Retina (tissue), 1 donor: ENCODE results near the gene SCAF4.

ENCODE experiments used
- DNase-seq: peaks from one replicate; pipeline ENCODE4 v3.0.0-alpha.2; 2016

The SCAF4 gene

DNA sequence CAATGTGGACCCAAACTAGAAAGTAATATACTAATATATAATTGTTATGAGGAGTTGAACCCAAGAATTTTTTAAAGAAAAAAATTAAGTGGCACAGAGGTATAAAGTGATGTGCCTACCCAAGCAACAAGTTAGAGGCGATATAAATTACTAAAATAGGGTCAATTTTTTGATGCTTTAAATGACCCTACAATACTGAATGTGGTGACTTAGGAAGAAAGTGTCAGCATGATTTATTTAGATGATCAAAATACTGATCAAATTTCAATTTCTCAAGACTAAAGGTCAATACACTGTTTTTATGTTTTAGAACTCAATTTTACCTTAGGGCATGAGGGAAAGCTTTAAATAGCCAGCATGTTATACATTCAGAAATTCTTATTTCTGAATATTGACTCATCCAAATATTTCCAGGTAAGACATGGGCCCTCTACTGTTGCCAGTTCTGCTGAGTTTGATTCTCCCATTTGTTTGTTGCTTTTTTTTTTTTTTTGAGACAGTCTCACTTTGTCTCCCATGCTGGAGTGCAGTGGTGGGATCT, 20.1 kb downstream of the SCAF4 start:
- no peak for DNase-seq

DNA sequence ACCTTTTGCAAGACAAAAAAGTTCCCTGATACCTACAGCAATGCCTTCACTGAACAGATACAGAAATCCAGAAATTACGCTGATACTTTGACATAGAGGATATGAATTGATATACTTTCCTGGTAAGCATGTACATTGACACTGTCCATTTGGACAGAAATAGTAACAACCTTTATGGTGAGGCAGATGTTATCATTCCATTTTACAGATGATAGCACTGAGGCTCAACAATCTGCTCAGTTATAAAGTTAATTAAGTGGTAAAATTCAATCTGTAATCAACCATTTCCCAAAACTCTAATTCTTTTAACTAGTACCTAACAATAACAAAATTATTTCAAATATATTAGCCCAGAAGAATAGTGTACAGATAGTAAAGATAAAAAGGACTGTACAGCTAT, 20.6 kb downstream of the SCAF4 start:
- no peak for DNase-seq

DNA sequence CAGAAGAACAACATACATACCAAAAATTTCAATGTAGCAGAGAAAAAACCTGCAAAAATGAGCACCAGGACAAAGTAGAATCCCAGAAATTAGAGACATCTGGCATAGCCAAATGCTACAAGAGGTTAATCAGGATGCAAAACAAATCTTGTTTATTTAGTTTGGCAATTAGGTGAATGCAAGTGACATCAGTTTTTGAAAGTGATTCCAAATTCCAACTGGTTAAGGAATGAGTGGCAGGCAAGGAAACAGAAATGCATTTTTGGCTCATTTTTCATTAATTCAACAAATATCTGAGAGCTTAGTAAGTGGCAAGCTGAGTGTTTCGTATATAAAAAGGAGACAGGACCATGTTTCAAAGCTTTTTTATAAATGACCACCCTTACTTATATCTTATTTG, 21.3 kb downstream of the SCAF4 start:
- no peak for DNase-seq

DNA sequence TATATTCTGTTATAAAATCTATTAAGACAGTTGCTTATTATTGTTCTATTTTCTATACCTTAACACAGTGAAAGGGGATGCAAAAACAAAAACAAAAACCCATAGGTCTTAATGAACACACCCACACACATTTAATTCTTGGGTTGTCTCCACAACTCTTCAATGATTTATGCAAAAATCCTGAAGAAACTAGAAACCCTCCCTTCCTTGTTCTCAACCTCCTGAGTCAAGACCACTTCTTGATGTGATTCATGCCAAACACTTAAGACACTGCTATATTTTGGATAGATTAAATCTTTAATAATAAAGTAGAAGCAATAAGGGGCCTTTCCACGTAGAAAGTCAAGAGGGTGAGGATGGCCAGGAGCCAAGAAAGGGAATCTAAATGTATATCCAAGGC, 23.4 kb downstream of the SCAF4 start:
- DNase-seq = no peak

DNA sequence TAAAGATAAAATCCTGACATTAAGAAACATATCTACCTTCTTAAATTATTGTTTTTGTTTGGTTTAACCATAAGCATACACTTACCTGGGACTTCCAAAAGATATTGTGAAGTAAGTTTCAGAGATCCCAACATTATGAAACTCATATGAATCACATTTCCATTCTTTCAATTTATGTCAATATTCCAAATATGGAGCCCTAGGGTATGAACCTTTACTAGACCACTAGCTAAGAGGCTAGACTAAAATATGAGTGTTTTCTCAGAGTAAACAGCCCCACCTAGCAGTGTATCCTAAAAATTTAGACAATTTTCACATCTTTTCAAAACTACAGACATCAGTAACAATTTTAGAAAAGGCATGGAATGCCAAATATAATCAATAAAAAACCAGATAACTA, 24.4 kb downstream of the SCAF4 start:
- no peak for DNase-seq

DNA sequence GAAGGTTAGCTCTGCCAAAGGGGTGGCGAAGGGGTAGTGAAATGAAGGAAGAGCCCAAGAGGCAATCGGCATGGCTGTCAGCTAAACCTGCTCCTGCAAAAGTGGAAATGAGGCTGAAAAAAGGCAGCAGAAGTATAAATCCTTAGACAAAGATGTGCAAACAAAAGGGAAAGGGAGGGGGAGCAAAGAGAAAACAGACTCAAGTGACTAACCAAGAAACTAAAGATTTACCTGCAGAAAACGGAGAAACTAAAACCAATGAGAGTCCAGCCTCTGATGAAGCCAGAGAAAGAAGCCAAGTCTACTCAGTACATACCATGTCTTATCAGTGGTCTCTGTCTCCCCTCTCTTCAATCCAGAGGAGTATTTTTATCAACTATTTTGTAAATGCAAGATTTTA, 25.4 kb downstream of the SCAF4 start:
- DNase-seq = no peak

DNA sequence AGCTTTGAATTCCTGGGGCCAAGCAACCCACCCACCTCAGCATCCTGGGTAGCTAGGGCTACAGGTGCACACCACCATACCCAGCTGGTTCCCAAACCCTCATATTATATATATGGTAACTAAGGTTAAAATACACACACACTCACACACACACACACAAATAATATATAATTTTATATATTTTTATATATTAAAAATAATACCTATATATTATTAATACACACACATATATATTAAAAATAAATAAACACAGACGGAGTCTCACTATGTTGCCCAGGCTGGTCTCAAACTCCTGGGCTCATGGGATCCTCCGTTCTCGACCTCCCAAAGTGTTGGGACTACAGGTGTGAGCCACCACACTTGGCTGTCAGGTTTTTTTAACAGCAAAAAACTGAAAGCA, 31.9 kb downstream of the SCAF4 start:
- no peak for DNase-seq

DNA sequence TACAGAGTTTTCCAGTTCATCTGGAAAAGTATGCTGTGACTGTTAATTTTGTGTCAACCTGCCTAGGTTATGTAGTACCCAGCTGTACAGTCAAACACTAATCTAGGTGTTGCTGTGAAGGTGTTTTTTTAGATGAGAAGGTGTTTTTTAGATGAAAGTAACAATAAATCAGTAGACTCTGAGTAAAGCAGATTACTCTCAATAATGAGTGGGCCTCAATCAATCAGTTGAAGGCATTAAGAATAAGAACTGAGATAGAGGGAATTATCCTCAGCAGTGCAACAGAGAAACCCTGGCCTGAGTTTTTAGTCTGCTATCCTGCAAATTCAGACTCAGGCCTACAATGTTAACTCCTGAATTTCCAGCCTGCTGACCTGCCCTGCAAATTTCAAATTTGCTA, 33.5 kb downstream of the SCAF4 start:
- DNase-seq = no peak

DNA sequence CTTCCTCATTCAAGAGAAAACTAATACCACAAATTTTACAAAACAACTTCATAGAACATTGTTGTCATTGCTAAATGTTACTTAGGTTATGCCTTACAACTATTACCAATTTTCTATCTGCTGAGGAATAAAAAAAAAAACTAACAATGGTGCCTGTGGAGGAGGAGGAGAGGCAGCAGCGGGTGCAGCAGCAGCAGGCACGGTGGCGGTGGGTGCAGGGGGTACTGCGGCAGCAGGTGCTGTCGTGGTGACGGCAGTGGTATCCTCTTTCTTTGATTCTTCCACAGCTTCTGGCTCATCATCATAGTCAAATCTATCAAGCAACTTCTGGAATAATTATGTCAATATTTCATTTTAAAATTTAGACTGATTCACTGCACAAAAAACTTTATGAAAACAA, 35.5 kb downstream of the SCAF4 start:
- no peak for DNase-seq

DNA sequence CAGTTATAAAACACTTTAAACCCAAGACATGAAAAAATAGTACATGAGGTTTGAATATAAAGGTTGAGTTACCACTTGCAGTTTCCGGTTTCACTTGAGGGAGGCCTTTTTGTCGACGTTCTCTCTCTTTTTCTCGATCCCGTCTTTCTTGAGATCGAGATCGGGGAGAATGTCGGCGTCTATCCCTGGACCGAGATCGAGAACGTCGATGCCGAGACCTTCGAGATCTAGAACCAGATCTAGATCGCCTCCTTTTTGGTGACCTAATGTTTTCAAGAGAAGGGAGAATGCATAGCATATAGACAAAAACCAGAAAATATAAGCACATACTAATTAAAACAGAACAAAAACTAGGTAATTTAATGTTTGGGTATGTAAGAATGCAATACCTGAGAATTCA, 38.7 kb downstream of the SCAF4 start:
- DNase-seq = no peak

DNA sequence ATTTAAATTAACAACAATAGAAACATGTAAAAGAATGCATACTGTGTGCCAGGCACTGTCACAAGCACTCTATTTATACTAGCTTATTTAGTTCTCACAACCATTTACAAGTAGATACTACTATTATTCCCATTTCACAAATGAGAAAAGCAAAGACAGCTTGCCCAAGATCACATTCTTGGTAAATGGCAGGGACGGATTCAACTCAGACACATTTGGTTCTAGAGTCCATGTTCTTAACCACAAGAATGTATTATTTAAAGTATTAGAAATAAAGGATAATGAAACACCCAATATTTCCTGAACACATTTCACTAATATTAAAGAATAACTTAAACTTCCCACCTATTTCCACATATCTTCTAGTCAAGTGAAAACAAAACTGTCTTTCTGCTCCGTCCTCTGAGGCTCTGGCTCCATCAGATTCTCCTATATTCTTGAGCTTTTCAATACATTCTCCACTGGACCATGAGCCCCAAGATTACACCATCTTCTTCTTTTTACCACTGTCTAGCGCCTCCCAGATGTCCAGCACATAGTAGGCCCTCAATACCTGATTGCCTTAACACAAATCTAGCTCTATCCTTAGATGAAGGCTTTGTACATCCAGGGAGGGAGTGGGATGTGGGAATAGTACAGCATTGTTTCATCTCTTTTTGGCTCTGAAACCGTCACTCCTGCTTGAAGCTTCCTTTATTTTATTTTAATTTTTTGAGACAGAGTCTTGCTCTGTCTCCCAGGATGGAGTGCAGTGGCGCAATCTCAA, 43.1 kb downstream of the SCAF4 start:
- no peak for DNase-seq

DNA sequence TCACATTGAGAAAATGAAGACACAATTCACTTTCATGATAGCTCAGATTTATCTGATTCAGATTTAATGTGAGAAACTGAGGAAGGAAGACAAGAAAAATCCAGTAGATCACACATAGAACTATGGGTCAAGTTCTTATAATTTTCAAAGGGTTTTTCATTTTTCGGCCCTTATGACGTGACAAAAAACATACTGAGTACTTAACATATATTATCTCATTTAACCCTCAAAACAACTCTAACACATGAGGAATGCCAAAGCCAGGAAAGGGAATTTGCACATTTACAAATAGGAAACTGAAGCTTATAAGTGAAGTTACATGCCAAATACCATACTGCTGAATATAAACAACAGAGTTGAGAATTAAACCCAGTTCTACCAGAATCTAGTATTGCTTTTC, 44.8 kb downstream of the SCAF4 start:
- DNase-seq = no peak

DNA sequence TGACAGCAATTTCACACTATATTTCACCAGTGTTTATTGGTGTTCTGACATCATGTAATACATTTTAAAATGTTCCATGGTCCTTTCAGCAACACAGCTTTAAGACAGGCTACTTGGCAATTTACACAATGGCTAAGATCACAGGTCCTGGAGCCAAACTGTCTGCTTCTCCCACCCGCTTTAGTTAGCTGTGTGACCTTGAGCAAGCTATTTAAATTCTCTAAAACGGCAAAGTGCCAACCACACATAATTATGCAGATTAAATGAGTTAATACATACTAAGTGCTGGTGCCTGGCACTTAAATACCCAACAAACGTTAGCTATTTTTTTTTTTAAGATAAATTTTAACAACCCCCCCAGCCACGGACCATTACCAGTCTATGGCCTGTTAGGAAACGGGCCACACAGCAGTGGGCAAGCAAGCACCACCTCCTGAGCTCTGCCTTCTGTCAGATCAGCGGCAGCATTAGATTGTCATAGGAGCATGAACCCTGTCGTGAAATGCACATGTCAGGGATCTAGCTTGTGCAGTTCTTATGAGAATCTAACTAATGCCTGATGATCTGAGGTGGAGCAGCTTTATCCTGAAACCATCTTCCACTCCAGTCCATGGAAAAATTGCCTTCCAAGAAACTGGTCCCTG, 45.5 kb downstream of the SCAF4 start:
- no peak for DNase-seq

DNA sequence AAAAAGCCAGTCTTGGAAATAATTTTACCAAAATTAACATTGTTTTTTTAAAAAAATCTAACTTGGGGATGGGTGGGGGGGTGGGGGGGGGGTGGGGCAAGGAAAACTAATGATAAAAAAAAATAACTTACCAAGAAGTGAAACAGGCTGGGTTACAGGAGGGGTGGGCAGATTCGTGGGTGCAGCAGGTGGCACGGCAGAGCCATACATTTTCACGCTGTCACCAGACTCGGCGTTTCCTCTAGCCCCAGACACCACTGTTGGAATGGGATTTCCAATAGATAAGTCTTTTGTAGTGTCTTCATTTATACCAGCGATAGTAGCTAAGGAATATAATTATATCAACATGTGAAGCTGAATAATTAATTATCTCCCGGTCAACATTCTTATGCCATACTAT, 47.0 kb downstream of the SCAF4 start:
- DNase-seq = no peak

DNA sequence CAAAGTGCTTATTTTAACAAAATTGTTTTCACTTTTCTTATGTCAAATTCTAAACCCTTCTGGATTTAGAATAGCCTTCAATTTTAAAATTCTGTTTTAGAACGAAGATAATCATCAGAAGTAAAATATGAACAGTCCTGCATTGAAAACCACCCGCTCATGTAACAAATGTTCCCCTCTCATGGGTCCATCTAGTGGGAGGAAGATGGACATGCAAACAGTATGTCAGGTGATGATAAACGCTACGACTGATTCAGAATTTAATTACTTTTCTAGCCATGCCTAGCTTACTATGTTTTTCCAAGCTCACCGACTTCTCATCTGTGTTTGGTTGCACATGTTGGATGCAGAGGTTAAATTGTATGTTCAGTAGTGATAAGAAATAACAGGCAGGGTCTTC, 48.9 kb downstream of the SCAF4 start:
- DNase-seq = no peak

DNA sequence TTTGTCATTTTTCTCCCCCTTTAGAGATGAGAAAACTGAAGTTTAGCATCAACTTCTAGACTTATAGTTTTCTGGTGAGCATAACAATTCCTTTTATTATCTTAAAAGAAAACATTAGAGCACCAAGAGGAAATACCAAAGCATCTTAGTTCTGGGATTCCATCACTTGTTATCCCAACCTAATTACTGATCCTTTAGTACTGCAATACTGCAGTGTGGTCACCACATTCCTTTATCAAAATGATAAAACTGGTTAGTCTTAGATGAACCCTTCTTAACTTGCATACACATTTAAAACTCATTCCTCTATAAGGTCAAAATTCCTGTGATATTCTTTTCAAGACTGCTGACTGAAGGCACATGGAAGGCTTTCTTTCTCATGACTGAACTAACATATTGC, 49.3 kb downstream of the SCAF4 start:
- no peak for DNase-seq

DNA sequence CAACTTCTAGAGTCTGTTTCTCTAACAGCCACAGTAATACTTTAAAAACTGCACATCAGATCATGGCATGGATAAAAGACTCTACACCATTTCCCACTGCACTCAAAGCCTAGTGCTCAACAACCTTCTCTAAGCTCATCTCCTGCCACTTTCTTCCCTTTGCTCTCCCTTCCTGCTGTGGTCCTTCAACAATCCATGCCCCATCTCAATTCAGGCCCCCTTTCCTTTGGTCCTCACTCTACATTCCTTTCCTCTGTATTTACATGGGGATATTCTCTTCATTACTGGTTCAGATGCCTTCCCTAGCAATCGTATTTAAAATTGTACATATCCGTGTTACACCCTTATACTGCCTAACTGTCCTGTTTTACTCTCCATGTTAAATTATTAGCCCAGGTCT, 53.4 kb downstream of the SCAF4 start:
- DNase-seq = no peak

DNA sequence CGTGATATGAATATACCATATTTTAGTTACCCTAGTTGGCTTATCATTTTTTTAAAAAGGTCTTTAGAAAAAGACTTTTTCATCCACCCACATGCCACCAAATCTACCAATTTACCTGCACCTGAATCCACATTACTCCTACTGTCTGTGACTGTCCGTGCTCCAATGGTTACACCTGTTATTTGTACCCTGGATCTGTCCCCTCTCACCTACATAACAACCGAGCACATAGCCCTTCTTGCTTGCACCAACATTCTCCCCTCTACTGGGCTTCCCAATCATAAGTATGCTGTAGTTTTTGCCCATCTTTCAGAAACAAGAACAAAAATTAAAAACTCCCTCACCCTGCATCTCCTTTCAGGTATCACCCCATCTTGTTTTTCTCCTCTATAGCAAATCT, 54.9 kb downstream of the SCAF4 start:
- DNase-seq = no peak

DNA sequence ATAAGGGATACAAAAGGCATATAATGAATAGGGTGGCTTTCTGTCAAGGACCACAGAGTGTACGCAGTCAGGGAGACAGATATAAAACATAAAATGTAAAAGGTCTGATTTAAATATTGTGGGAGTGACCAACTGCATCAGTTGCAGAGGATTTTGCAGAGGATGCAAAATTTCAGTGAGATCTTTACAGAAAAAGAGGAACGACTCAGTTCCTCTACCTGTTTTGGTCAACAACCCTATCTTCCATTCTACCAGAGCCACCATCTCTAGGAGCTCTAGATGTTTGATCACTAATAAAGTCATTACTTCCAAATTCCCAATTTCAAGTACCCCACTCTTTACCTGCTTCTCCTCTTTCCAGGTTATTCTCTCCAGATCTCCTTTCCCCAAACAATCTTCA, 56.0 kb downstream of the SCAF4 start:
- DNase-seq = no peak

DNA sequence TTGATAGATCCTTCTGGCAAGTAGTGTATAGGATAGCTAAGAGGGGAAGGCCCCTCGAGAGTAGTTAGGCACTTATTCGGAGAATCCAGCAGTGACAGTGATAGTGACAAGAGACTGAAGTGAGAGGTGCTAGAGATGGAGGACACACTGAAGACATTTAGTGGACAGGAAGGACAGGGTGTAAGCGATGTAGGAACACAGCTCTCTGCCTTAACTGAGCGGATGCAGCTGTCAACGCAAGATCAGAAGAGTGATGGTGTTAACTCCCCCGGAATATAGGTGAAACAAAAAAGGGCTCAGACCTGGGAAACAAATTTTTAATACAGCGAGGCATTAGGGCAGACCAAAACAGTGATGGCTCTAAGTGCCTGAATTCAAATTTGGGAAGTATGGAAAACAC, 56.6 kb downstream of the SCAF4 start:
- no peak for DNase-seq

DNA sequence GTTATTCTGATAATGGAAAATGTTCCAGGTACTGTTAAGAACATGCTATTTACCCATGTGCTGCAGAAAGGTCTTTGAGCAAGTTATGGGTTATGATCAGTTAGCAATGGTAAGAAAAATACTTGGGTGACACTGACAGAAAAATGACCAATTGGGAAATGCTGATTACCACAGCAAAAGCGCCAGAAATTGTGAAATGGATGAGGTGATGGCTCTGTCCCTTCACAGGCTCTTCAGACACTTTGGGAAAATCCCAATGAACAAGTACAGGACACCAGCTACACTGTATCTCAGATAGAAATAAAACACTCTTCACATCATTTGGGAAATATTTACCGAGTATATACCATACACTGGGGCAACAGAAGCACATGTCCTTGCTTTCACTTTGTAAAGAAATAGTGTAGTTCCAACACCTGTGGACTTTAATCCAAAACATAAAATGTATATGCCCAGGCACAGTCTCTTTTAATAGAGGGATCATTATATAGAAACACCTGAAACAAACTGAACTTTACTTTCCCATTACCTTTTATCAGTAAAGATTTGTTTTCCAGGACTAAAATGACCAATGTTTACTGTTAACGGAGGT, 58.5 kb downstream of the SCAF4 start:
- DNase-seq = no peak

DNA sequence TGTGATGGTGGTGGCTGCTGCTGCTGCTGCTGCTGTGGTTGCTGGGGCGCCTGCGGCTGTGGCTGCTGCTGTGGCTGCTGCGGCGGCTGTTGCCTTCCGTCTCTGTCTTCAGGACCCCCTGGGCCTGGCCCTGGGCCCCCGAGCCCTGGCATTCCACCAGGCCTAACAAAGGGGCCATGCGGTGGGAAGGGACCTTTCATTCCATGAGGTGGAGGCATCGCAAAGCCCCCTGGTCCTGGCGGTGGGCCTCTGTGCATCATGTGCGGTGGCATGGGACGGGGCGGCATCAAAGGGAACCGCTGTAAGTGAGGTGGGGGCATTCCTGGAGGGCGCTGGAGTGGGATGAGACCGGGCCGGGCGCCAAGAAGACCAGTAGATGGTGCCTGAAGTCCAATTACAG, 60.0 kb downstream of the SCAF4 start:
- no peak for DNase-seq

DNA sequence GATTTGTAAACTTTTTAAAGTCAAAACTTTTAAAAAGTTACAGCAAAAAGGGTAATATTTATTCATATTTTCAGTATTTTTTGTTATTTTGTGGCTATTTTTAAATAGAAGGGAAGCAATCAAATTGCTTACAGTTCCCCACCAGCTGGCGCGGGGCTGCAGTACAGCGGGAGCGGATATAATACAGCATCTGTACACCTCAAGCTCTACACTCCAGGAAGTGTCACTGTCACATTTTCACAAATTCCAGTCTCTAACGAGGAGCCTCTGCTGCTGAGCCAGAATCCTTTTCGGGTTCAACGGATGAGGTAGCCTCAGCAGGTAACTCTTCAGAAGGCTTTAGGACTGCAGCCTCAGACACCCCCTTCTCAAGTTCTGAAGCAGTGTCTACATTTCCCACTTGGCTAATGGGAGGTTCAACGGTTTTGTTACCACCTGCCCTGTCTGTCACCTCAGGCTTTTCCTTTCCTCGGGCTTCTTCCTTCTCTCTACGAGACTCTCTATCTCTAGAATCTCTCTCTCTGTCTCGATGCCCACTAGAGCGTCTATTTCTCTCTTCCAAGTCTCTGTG, 60.7 kb downstream of the SCAF4 start:
- DNase-seq = no peak

DNA sequence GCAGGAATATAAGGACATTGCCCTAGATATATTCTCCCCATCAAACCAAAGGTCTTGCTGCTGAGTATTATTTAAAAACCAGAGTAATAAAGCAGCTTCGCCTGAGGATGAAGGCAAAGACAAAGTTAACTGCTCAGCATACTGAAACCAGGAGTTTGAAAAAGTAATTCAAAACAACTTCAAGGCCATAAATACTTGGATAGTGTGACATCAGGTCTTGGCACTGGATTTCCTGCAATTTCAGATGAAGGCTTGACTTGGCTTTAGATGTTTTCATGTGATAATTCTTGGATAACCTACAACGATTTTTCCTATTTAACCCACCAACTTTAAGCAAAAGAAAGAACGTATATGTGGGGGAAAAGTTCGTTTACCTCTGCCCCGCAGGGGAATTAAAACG, 61.8 kb downstream of the SCAF4 start:
- DNase-seq = no peak
